Measurements from ENCODE around the gene FLNB.

Gene FLNB

DNA sequence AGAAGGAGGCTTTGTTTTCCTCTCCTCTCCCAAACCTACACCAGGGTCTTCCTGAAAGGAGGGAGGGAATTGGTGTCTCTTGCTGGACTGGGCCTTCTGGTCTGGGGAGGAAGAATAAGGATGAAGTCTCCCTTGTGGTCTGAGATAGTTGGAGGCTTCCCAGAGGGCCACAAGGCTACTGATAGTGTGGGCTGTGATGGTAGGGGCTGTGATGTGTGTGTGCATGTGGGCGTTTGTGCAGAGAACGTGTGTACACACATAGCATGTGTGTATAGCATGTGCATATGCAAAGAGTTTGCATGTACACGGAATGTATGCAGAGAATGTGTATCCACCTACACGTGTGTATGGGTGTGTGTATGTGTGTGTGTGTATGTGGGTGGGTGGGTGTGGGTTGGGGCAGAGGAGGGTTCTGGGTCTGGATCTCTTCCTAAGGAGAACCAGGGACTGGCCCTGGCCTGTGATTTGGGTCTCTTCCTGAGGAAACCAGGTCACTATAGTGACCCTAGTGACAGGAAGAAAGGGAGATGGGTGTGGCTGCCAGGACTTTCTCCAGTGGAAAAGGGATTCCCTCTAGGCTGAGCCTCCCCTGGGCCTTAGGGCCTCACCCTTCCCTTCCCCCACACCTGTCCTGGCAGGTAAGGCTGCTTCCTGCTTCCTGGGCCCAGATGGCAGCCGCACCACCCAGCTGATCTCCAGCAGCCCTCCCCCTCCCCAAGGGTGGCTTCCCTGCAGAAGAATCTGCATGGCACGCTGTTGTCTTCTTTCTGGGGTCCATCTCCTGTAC, 1.7 kb downstream of the FLNB start:
- no peak for DNase-seq (ENCODE audit: low read depth in 2 of 2)

DNA sequence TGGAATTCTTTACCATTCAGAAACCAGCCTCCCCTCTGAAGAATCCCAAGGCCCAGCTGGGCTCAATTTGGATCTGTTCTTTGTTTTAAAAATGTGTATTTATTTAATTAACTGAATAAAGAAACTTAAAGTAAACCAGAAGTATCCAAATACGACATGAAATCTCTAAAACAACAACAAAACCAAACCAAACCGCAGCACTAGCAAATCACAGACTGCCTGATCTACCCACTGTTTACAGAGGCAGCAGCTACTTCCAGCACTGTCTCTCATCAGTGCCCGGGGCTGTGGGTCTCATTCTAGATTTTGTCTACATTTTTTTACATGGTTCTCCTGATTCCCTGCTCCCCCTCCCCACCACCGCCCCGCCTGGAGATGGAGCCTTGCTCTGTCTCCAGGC, 2.3 kb downstream of the FLNB start:
- DNase-seq (ENCODE audit: low read depth in 2 of 2) = no peak

DNA sequence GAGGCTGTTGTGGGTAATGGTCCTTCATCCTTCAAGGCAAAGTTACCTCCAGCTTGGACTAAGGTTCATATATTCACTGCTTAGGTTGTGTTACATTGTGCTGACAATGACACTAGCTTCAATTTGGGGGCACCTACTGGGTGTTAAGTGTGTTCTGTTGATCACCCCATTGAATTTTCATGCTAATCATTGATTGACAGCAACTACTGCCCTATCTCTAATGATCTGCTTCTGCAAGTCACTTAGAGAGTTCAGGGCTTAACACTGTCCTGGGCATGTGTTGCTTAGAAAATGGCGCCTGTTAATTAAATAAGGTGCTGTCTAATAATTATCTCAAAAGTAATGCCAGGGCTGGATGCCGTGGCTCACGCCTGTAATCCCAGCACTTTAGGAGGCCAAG, 3.4 kb downstream of the FLNB start:
- DNase-seq (ENCODE audit: low read depth in 2 of 2) = no peak

DNA sequence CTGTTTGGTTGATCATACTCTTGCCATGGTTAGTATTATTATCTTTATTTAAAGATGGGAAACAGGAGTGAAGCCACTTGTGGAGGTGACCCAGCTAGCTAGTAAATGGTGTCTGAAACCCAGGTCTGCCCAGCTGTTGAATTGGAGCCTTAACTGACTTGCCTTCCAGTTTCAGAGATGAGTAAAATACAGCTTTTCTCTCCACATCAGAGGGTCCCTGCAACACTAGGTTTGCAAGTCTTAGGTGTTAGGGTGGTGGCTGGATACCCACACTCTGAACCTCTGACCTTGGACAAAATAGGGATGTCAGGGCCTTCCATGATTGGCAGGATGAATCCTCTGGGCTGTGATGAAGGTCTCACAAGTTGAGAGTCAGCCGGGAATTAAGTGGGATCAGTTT, 4.1 kb downstream of the FLNB start:
- DNase-seq (ENCODE audit: low read depth in 2 of 2) = no peak

DNA sequence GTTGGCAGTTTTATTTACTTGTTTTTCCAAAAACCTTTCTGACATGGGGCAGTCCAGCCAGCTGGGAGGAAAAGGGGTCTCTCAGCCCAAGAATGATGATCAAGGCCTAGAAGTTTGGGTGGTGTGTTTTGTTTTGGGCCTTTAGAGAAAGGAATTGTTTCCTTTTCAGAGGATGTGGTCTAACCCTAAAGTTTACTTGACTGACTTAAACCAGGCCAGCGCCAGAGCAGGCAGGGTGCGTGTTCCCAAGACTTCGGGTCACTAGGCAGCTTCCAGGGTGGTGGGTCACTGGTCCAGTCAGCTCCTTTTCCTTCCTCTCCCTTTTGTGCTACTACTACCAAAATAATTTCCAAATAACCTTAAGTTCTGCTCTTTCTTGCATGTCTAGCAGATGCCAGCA, 4.9 kb downstream of the FLNB start:
- no peak for DNase-seq (ENCODE audit: low read depth in 2 of 2)

DNA sequence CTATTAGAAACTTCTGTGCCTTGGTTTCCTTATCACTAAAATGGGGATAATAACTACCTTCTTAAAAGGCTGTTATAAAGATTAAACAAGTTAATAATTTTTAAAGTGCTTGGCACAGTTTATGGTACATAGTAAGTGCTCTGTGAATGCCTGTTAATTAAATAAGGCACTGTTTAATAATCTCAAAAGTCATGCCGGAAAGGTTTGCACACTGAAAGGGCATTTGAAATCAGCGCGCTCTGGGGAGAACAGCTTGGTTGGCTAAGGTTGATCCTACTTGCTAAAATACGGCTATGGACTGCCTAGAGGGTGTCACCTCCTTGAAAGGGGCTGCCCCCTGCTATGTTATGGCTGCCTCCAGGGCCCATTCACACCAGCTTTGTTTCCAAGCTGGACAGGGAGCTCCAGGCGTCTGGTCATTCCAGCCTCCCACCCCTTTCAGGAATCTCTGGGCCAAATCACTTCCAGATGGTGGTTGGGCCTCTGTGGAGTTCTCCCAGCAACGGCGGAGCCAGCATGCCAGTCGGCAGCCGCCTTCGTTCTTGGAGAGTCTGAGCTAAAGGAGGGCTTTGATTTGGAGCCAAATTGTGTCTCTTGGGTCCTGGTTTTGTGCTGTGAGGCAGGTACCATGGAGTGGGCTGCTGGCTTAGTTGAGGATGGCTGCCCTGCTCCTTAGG, 5.9 kb downstream of the FLNB start:
- DNase-seq (ENCODE audit: low read depth in 2 of 2) = no peak

DNA sequence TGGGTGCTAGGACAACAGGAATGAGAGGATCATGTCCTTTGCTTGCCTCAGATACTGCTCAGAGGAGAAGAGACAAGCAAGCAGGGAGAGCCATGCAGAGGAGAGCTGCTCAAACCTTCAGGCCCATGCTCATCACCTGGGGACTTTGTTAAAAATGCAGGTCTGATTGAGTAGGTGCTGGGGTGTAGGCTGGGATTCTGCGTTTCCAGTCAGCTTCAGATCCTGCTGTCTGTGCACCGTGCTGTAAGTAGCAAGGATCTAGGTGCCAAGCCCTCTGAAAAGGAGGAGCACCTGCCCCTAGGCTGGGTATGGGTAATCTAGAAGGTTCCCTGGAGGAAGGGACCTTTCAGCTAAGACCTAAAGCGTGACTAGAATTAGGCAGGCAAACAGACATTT, 7.3 kb downstream of the FLNB start:
- no peak for DNase-seq (ENCODE audit: low read depth in 2 of 2)

DNA sequence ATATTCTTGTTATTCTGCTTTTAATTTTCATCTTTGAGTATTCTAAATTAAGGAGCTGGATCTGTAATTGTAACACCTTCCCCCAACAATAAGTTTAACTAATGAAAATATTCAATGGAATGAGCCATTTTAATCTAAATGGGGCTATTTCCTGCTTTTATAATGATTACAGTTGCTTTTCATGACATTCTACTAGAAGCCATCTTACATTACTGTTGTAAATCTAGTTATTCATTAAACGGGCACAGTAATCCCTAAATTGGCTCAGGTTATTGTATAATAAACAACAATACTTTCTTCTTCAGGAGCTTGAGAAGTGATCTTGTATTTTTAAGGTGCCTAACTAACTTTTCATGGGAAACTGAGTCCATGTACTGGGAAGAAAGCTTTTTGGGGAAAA, 8.5 kb downstream of the FLNB start:
- no peak for DNase-seq (ENCODE audit: low read depth in 2 of 2)

DNA sequence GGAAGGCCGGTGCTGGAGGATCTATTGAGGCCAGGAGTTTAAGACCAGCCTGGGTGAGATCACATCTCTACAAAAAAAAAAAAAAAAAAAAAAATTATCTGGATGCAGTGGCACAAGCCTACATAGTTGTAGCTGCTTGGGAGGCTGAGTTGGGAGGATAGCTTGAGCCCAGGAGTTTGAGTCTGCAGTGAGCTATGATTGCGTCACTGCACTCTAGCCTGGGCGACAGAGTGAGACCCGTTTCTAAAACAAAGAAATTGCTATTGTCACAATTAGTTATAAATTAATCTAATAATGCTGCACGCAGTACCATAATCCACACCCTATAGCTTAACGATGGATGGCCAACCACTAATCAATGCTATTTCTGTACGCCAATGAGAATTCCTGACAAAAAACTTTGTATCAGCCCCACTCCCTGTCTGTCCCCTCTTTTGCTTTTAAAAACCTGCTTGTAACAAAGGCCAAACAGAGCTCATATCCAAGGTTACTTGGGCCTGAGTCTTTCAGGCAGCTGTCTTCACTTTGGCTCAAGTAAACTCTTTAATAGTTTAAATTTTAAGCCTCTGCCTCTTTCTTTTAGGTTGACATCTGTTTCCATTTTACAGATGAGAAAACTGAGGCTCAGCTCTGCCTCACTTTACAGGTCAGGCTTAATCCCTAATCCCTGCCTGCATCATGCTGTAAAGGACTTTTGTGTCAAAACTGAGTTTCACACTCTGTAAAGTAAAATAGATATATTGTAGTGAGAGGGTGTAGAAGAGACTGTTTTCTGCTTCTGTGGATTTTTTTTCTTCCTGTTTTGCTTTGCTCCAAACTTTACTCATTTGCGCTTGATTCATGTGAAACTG, 10.9 kb downstream of the FLNB start:
- DNase-seq (ENCODE audit: low read depth in 2 of 2) = no peak

DNA sequence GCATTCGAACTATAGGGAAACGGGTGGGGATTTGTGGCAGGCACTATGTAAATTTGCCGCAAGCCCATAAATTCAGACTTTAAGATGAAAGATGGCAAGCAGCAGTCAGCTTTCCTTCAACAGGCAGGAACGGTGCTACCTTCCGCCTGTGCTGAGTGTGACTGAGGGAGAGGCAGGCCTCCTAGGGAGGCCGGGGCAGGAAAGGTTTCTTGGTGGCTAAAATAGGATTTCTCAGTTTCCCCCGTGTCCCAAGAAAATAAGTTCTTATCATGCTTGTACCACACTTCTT, 12.5 kb downstream of the FLNB start:
- DNase-seq (ENCODE audit: low read depth in 2 of 2) = no peak

DNA sequence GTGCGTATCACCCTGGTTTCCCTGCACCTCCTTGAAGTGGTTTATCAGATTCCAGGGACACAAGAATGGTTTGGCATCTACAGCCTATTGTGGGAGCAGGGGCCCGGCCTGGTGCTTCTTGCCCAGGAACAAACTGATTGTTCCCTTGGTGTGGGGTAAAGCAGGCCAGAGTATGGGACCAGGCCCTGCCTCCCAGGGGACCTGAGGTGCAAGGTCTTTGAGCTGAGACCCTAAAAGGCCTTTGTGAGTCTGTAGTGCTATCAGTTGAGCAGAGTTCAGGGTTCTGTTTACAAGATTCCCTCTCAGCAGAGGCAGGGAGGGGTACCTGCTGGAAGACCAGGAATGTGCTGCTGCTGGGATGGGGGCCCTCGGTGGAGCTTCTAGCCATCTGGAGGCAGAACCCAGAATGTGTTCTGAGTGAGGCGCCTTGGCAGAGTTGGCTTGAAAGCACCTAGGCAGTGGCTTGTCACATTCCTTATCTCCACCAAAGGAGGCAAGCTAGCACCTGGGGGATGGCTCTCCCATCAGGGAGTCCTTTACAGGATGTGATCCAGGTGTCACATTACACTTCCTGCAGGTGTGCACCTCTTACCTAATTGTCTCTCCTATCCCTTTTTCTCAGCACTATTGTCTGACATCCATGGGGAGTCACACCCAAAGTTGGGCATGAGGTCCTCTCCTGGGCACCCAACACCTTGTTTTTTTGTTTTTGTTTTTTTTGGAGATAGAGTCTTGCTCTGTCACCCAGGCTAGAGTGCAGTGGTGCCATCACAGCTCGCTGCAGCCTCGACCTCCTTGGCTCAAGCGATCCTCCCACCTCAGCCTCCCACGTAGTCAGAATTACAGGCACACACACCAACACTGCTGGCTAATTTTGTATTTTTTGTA, 13.1 kb downstream of the FLNB start:
- DNase-seq (ENCODE audit: low read depth in 2 of 2) = no peak

DNA sequence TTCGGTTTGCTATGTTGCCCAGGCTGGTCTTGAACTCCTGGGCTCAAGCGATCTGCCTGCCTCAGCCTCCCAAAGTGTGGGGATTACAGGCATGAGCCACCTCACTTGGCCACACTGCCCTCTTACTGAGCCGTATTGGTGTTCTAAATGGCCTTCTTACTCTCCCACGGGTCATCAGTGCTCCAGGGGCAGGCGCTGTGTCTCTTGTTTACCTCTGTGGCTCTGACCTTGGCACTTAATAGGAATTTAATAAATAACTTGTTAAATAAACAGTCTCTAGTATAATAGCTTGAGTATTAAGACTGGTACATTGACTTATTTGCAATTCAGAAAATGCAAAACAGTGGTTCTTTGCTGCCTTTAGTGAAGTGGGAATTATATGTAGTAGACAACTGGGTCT, 13.7 kb downstream of the FLNB start:
- no peak for DNase-seq (ENCODE audit: low read depth in 2 of 2)

DNA sequence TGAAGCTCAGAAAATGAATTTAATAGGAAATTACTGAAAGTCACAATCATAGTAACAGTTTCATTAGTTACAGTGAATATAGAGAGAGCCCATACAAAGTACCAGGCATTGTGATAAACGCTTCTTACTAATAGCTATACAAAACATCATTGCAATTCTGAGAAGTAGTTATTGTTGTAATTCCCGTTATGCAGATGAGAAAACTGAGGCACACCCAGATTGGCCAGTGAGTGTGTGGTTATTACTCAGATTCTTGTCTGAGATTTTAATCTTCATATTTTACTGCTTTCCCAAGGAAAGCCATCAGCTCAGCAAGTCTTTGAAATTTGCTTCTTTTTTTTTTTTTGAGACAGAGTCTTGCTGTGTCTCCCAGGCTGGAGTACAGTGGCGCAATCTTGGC, 14.3 kb downstream of the FLNB start:
- no peak for DNase-seq (ENCODE audit: low read depth in 2 of 2)

DNA sequence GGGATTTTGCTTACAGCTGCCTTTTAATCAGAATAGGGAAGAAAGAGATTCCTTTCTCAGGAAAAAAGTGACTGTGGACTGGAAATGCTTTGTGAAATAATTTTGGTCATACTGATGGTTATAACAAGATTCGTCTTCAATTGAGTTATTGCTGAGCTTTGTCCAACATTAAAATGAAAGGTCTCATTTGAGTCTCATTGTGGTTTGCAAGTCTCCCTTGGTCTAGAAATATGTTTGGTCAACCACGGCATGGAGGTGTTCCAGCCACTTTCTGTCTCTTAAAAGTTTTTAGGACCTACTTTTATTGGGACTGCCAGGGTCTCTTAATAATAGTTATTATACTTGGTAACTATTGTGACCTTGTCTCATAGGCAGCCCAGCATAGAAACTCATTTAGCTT, 15.3 kb downstream of the FLNB start:
- DNase-seq (ENCODE audit: low read depth in 2 of 2) = no peak

DNA sequence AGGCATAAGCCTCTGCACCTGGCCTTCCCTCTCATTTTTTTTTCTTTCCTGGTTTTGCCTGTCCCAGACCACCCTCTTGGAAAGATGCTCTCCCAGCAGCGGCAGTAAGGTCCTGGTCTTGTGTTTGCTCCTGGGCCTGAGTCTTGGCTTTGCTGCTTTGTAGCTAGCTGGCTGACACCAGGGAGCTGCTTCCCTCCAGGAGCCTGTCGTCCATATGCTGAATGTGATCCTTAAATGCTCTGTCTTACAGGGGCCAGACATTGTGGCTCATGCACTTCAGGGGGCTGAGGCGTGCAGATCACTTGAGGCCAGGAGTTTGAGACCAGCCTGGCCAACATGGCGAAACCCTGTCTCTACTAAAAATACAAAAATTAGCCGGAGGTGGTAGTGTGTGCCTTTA, 17.2 kb downstream of the FLNB start:
- DNase-seq (ENCODE audit: low read depth in 2 of 2) = no peak

DNA sequence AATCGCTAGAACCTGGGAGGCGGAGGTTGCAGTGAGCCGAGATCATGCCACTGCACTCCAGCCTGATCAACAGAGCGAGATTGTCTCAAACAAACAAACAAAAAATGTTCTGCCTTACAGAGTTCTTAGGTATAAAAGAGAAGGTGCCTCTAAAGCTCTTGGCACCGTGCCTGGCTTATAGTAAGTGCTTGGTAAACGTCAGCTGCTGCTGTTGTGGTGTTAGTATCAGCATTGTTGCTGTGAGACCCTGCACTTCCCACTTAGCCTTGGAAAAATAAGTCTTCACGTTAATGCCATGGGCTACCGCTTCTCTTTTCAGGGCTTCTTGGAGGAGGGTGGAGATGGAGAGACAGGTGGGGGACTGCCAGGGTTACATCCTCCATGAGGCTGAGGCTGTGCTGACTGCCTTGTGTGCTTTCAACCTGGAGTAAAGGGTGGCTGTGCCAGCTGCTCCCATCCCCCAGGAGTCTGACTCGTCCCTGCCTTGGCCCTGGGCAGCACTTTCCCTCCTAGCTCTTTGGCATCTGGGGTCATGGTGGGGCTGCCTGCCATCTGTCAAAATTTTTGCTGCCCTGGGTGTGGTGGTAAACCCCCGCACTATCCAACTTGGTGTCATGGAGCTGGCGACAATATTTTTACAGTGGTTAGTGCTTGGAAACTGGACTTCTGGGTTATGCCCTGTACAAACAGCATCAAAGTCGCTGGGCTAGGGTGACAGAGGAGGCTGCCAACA, 17.8 kb downstream of the FLNB start:
- no peak for DNase-seq (ENCODE audit: low read depth in 2 of 2)

DNA sequence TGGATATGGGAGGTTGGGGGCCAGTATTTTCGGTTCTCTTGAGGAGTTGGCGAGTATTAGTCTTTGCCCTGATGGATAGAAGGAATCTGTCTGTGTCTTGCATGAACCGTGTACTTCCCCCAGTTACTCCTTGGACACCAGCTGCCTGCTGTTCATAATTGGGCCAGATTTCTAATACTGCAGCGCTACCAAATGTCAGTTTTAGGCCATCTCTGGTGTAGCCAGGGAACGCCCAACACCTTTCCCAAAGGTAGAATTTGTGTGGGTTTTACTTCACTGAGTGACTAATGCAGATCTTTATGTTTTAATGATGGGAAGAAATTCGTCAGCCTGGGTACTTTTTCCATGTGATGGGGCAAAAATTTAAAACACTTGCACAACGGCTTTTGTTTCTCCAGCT, 18.4 kb downstream of the FLNB start:
- no peak for DNase-seq (ENCODE audit: low read depth in 2 of 2)

DNA sequence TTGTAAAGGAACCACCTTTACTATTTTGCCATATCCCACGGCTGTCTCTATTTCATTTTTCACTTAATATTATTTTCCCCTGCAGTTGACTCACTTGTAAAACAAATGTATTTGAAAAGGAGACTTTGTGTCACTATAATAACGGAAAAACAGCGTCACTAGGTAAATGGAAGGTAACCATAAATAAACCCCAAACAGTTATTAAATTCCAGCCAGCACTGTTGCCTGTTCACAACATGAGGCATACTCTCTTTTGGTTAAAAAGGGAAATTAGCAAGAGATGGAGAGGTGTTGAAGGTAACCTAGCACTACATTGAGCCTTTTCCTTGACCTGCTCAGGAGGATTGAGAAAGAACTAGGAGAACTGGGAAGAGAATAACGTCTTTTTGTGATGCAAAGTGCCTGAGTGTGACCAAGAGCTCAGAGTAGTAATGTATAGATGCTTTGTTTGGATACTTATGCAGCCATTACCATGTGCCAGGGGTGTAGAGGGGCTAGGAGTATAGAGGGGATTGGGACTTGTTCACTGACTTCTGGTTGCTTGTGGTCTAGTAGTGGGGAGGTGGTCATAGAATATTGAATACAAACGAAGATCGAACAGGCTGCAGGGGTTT, 19.6 kb downstream of the FLNB start:
- no peak for DNase-seq (ENCODE audit: low read depth in 2 of 2)

DNA sequence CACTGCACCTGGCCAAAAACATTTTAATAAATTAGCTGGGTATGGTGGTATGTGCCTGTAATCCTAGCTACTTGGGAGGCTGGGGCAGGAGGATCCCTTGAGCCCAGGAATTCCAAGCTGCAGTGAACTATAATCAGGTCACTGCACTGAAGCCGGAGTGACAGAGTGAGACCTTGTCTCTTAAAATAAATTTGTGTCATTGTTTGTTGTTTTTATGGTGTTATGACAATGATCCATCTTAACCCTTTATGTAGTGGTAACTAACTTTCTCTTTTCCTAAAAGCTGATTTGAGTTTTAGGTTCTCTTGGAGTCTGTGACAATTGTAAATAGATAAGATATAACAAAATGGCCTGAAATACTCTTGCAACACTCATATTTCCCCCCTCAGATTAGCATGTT, 20.7 kb downstream of the FLNB start:
- DNase-seq (ENCODE audit: low read depth in 2 of 2) = no peak

DNA sequence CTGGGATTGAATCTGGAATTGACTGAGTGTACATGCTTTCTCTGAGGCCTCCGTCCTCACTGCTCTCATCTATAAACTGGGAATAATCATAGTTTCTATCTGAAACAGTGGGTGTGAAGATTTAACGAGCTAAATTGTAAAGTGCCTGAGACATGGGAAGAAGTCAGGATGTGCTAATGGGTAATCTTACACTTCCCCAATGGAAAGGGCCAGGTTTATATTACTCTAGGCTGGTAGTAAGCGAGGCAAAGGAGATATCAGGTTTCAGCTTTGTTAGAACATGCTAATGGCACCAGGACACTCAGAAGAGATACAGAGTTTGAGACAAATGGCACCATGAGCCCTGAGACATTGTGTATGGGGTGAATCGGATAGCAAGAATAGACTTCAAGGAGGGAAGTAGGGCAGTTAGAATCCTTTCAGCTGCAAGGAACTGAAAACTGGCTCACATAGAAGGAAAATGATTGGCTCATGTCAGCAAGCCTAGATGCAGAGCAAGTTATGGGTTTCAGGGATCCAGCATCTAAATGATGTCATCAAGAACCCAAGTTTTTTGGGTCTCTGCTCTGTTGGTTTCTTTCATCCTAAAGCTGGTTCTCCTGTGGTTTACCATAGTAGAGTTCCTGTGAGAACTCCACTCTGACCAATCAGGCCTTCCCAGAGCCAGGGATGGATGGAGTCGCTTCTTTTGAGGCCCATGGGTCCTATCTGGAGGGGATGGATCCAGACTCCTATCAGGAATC, 21.8 kb downstream of the FLNB start:
- no peak for DNase-seq (ENCODE audit: low read depth in 2 of 2)

Measured in stimulated activated CD8-positive, alpha-beta memory T cell treated with anti-CD3 and anti-CD28 coated beads, Interleukin-7, amount 100 ng/mL, for 4 hours (primary cell).